DMS79 (cell line): Measurements from ENCODE around the gene TIMM29.
A peak's percentile ranks its signal among the peaks of the same experiment; 100 is the strongest.
"Not testable (repeated sequence)": the region's sequence is repeated elsewhere in the genome, so short reads cannot be mapped to it uniquely, and the experiment has no call there.

Experiments
- DNase-seq: peaks from one replicate; lab custom pipeline; 2025; lab: John Stamatoyannopoulos, UW

Gene TIMM29

GRCh38 chr19:10943412-10943811 lies 14.8 kb downstream of the TIMM29 start:
- DNase-seq = not testable (repeated sequence)

- no peak for DNase-seq
Measured at GRCh38 chr19:10945264-10945663, 16.7 kb downstream of the TIMM29 start.

GRCh38 chr19:10946958-10947657 lies 18.5 kb downstream of the TIMM29 start:
- no peak for DNase-seq

- no peak for DNase-seq
Measured at GRCh38 chr19:10952809-10953208, 24.2 kb downstream of the TIMM29 start.

GRCh38 chr19:10959277-10959968 lies 30.8 kb downstream of the TIMM29 start:
- DNase-seq = not testable (repeated sequence)

- peak; percentile 91 for DNase-seq
Measured at GRCh38 chr19:10960314-10961072, 31.9 kb downstream of the TIMM29 start, which contains the start of gene SMARCA4. SMARCA4 (plus strand) TSS chr19:10961030; CDS start chr19:10984152, 23,122 bp downstream.

- no peak for DNase-seq
Measured at GRCh38 chr19:10961073-10961860, 32.7 kb downstream of the TIMM29 start.

GRCh38 chr19:10962863-10963262 lies 34.3 kb downstream of the TIMM29 start:
- no peak for DNase-seq

- no peak for DNase-seq
Measured at GRCh38 chr19:10963865-10964264, 35.3 kb downstream of the TIMM29 start.

GRCh38 chr19:10964903-10965302 lies 36.3 kb downstream of the TIMM29 start:
- DNase-seq = no peak

GRCh38 chr19:10965398-10965797 lies 36.8 kb downstream of the TIMM29 start:
- peak; percentile 16 for DNase-seq

GRCh38 chr19:10966809-10967208 lies 38.2 kb downstream of the TIMM29 start:
- DNase-seq = no peak

GRCh38 chr19:10968527-10969135 lies 40.0 kb downstream of the TIMM29 start:
- peak; percentile 79 for DNase-seq

GRCh38 chr19:10971107-10971726 lies 42.6 kb downstream of the TIMM29 start:
- DNase-seq = no peak

- no peak for DNase-seq
Measured at GRCh38 chr19:10975374-10976130, 46.9 kb downstream of the TIMM29 start.

GRCh38 chr19:10976131-10976892 lies 47.7 kb downstream of the TIMM29 start:
- no peak for DNase-seq

GRCh38 chr19:10977742-10978092 lies 49.1 kb downstream of the TIMM29 start:
- no peak for DNase-seq
